SKM-1 (cell line): Measurements from ENCODE around the gene LDB2.

Experiments
- DNase-seq: peaks from one replicate; lab custom pipeline; 2025; ENCODE audit not compliant: unreplicated experiment; lab: John Stamatoyannopoulos, UW

Gene LDB2

GRCh38 chr4:16809064-16809463, 89.4 kb downstream of the LDB2 start:
- no peak for DNase-seq

GRCh38 chr4:16807355-16807754, 91.1 kb downstream of the LDB2 start:
- DNase-seq = no peak

- DNase-seq = no peak
Observed at GRCh38 chr4:16804581-16804980, 93.9 kb downstream of the LDB2 start.

- no peak for DNase-seq
Observed at GRCh38 chr4:16802044-16802443, 96.4 kb downstream of the LDB2 start.

GRCh38 chr4:16801356-16801755, 97.1 kb downstream of the LDB2 start:
- DNase-seq = no peak

- DNase-seq = peak; percentile 24
Observed at GRCh38 chr4:16794816-16795445, 103.5 kb downstream of the LDB2 start.

GRCh38 chr4:16791460-16791859, 107.0 kb downstream of the LDB2 start:
- no peak for DNase-seq

GRCh38 chr4:16790508-16790907, 107.9 kb downstream of the LDB2 start:
- no peak for DNase-seq

GRCh38 chr4:16788868-16789267, 109.6 kb downstream of the LDB2 start:
- DNase-seq = no peak

- no peak for DNase-seq
Observed at GRCh38 chr4:16785793-16786527, 112.5 kb downstream of the LDB2 start.

- no peak for DNase-seq
Observed at GRCh38 chr4:16783119-16783518, 115.3 kb downstream of the LDB2 start.

- DNase-seq = no peak
Observed at GRCh38 chr4:16779028-16779675, 119.3 kb downstream of the LDB2 start.

- DNase-seq = no peak
Observed at GRCh38 chr4:16777726-16778125, 120.7 kb downstream of the LDB2 start.

- no peak for DNase-seq
Observed at GRCh38 chr4:16775411-16776154, 122.9 kb downstream of the LDB2 start.

GRCh38 chr4:16772366-16772850, 126.0 kb downstream of the LDB2 start:
- DNase-seq = no peak

GRCh38 chr4:16770710-16771285, 127.6 kb downstream of the LDB2 start:
- no peak for DNase-seq

GRCh38 chr4:16767861-16768260, 130.6 kb downstream of the LDB2 start:
- no peak for DNase-seq

- no peak for DNase-seq
Observed at GRCh38 chr4:16767251-16767650, 131.2 kb downstream of the LDB2 start.

- no peak for DNase-seq
Observed at GRCh38 chr4:16765546-16765945, 132.9 kb downstream of the LDB2 start.

GRCh38 chr4:16764622-16765021, 133.8 kb downstream of the LDB2 start:
- no peak for DNase-seq
